Neural progenitor cell (in vitro differentiated cells): ENCODE results near the gene PDLIM5. TPM values are rescaled to one million over a fixed set of nuclear protein-coding genes. Genes with fewer than 3 reads are reported as not detected.

ENCODE experiments used
- DNase-seq: peaks from one replicate; pipeline ENCODE4 v3.0.0-alpha.2; 2016; ENCODE audit warnings: low spot score
- H2AFZ ChIP-seq: fragments of 200-600 bp; sonication (generic); replicated peaks from 2 replicates; pipeline ENCODE4 v1.6.1; 2016; ENCODE audit warnings: antibody characterized with exemption
- H3F3A ChIP-seq: fragments of 200-600 bp; sonication (generic); 2 replicates; pipeline ENCODE4 v1.6.1; 2016; ENCODE audit warnings: antibody characterized with exemption, low read depth
- H3K27ac ChIP-seq: fragments of 200-600 bp; sonication (generic); 2 replicates; pipeline ENCODE4 v1.5.1; 2016; ENCODE audit warnings: mild to moderate bottlenecking
- H3K27me3 ChIP-seq: fragments of 200-600 bp; sonication (generic); 2 replicates; pipeline ENCODE4 v1.6.1; 2016; ENCODE audit warnings: mild to moderate bottlenecking, moderate library complexity
- H3K36me3 ChIP-seq: fragments of 200-600 bp; sonication (generic); 2 replicates; pipeline ENCODE4 v1.5.1; 2016
- H3K4me1 ChIP-seq: fragments of 200-600 bp; sonication (generic); 2 replicates; pipeline ENCODE4 v1.6.1; 2016; ENCODE audit warnings: mixed run types
- H3K4me2 ChIP-seq: fragments of 200-600 bp; sonication (generic); 2 replicates; pipeline ENCODE4 v1.6.1; 2016
- H3K4me3 ChIP-seq: fragments of 200-600 bp; sonication (generic); 2 replicates; pipeline ENCODE4 v1.5.1; 2016
- H3K79me2 ChIP-seq: fragments of 200-600 bp; sonication (generic); 2 replicates; pipeline ENCODE4 v1.6.1; 2016; ENCODE audit warnings: low read depth
- H3K9ac ChIP-seq: fragments of 200-600 bp; sonication (generic); 2 replicates; pipeline ENCODE4 v1.6.1; 2016
- H3K9me3 ChIP-seq: fragments of 200-600 bp; sonication (generic); 2 replicates; pipeline ENCODE4 v1.5.1; 2016; ENCODE audit warnings: low read depth
- H4K20me1 ChIP-seq: fragments of 200-600 bp; sonication (generic); 2 replicates; pipeline ENCODE4 v1.6.1; 2016; ENCODE audit warnings: low read depth
- H3K27ac Mint-ChIP-seq: 3 replicates; pipeline ENCODE4 v1.8.0; 2021; ENCODE audit warnings: mixed read lengths
- H3K27me3 Mint-ChIP-seq: 2 replicates; pipeline ENCODE4 v1.8.0; 2022; ENCODE audit warnings: low read depth, mild to moderate bottlenecking, inconsistent platforms, moderate library complexity, mixed read lengths; ENCODE audit not compliant: insufficient read depth
- H3K36me3 Mint-ChIP-seq: 3 replicates; pipeline ENCODE4 v1.8.0; 2021; ENCODE audit warnings: mixed read lengths
- H3K4me1 Mint-ChIP-seq: 3 replicates; pipeline ENCODE4 v1.8.0; 2021; ENCODE audit warnings: mixed read lengths
- H3K4me3 Mint-ChIP-seq: 3 replicates; pipeline ENCODE4 v1.8.0; 2021; ENCODE audit warnings: mild to moderate bottlenecking, moderate library complexity, mixed read lengths
- H3K9me3 Mint-ChIP-seq: 3 replicates; pipeline ENCODE4 v1.8.0; 2020; ENCODE audit warnings: mixed read lengths
- EZH2 ChIP-seq: fragments of 200-600 bp; sonication (generic); IDR thresholded peaks from 2 replicates; pipeline ENCODE4 v1.6.1; 2017; ENCODE audit warnings: antibody characterized with exemption, mild to moderate bottlenecking, moderate library complexity
- EZH2phosphoT487 ChIP-seq: fragments of 200-600 bp; sonication (generic); IDR thresholded peaks from 2 replicates; pipeline ENCODE4 v1.6.1; 2017; ENCODE audit warnings: antibody characterized with exemption
- total RNA-seq: library from RNA; depleted of rRNA; stranded (reverse); fragments of >200 nt; gene quantifications from 2 replicates; pipeline ENCODE4 v1.2.3, GENCODE V29; 2015; ENCODE audit warnings: low replicate concordance
- TF ChIP-seq, protein P1 (sequence below): fragments of 200-600 bp; sonication (generic); IDR thresholded peaks from 2 replicates; pipeline ENCODE4 v1.5.1; 2017; ENCODE audit warnings: antibody characterized with exemption, mild to moderate bottlenecking

The PDLIM5 gene
- total RNA-seq, 1 donor from 2014 or later: 68.4 TPM

DNA sequence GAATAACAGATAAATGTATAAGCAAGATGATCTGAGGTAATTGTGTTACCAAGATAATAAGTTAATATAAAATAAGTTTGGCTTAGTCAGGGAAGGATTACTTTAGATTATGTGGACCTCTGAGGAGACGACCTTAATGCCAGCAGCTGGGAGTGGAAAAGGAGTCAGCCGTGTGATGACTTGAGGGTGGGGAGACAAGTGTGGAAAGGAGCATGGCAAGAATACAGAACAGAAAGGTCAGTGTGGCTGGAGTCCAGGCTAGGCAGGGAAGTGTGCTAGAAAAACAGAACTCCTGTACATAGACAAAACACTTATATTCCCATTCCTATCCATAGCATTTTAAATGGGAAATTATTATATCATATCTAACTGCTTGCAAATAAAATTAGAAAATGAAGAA is 138.8 kb downstream of the PDLIM5 start:
- H3K36me3 ChIP-seq: peaks cover 5% of the 10 kb centered on the region
- Mint-ChIP-seq H3K9me3 (no peaks in the 10 kb centered on the region), H3K4me3 (no peak overlapping the region), H3K36me3 (peaks cover 40% of the 10 kb centered on the region), H3K4me1 (peaks cover 2% of the 10 kb centered on the region), H3K27me3 (peaks cover 3% of the 10 kb centered on the region), H3K27ac (no peak overlapping the region)
- H2AFZ ChIP-seq: no peak overlapping the region
- no peak overlapping the region for H3K27ac ChIP-seq
- H3K4me3 ChIP-seq: no peak overlapping the region
- TF ChIP-seq EZH2: no peak
- TF ChIP-seq EZH2phosphoT487: no peak
- TF ChIP-seq, protein P1, sequence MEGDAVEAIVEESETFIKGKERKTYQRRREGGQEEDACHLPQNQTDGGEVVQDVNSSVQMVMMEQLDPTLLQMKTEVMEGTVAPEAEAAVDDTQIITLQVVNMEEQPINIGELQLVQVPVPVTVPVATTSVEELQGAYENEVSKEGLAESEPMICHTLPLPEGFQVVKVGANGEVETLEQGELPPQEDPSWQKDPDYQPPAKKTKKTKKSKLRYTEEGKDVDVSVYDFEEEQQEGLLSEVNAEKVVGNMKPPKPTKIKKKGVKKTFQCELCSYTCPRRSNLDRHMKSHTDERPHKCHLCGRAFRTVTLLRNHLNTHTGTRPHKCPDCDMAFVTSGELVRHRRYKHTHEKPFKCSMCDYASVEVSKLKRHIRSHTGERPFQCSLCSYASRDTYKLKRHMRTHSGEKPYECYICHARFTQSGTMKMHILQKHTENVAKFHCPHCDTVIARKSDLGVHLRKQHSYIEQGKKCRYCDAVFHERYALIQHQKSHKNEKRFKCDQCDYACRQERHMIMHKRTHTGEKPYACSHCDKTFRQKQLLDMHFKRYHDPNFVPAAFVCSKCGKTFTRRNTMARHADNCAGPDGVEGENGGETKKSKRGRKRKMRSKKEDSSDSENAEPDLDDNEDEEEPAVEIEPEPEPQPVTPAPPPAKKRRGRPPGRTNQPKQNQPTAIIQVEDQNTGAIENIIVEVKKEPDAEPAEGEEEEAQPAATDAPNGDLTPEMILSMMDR: no peak
- H3K27me3 ChIP-seq: no peaks in the 10 kb centered on the region
- no peaks in the 10 kb centered on the region for H3K4me1 ChIP-seq
- H4K20me1 ChIP-seq: no peaks in the 10 kb centered on the region
- no peaks in the 10 kb centered on the region for H3F3A ChIP-seq
- no peaks in the 10 kb centered on the region for H3K79me2 ChIP-seq
- no peak overlapping the region for H3K9ac ChIP-seq
- no peak overlapping the region for H3K4me2 ChIP-seq
- no peaks in the 10 kb centered on the region for H3K9me3 ChIP-seq
- no peak for DNase-seq

DNA sequence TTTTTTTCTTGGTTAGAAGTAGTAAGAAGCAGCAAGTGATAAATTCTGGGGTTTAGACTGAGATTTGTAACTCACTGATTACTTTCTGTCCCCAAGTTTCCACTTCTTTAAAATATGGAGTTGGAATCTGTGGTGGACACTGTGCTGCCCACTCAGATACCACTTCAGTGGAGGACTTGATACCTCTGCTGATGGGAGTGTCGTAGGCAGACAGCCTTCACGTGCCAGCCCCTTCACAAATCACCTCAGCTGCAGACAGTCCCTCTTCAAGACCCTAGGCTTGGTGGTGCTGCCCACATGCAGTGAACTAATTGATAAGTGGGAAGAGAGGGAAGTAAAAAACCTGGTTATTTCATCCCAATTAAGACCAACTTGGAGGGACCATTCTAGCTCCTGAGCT is 139.5 kb downstream of the PDLIM5 start:
- no peak overlapping the region for H2AFZ ChIP-seq
- H3K36me3 ChIP-seq: peaks cover 3% of the 10 kb centered on the region
- H3K4me3 ChIP-seq: no peak overlapping the region
- TF ChIP-seq, protein P1: no peak
- TF ChIP-seq EZH2: no peak
- no peak for TF ChIP-seq EZH2phosphoT487
- H3K4me1 ChIP-seq: no peaks in the 10 kb centered on the region
- no peaks in the 10 kb centered on the region for H3F3A ChIP-seq
- H3K9me3 Mint-ChIP-seq: no peaks in the 10 kb centered on the region
- no peak for DNase-seq
- H3K36me3 Mint-ChIP-seq: peaks cover 36% of the 10 kb centered on the region
- H3K27me3 ChIP-seq: no peaks in the 10 kb centered on the region
- no peak overlapping the region for H3K4me3 Mint-ChIP-seq
- no peaks in the 10 kb centered on the region for H4K20me1 ChIP-seq
- H3K9me3 ChIP-seq: no peaks in the 10 kb centered on the region
- no peak overlapping the region for H3K9ac ChIP-seq
- no peak overlapping the region for H3K27ac ChIP-seq
- H3K4me2 ChIP-seq: no peak overlapping the region
- H3K4me1 Mint-ChIP-seq: peaks cover 2% of the 10 kb centered on the region
- H3K27me3 Mint-ChIP-seq: peaks cover 3% of the 10 kb centered on the region
- H3K79me2 ChIP-seq: no peaks in the 10 kb centered on the region
- no peak overlapping the region for H3K27ac Mint-ChIP-seq

DNA sequence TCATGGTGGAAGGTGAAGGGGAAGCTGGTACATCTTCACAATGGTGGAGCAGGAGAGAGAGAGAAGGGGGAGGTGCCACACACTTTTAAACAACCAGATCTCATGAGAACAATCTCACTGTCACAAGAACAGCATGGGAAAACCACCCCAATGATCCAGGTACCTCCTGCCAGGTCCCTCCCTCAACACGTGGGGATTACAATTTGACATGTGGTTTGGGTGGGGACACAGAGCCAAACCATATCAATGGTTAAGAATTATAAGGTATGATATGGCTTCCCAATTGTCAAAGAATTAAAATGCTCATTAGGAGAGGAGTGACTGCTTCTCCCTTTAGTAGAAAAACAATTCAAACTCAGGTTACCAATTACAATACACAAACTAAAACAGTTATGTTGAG is 143.3 kb downstream of the PDLIM5 start:
- H3K36me3 ChIP-seq: no peaks in the 10 kb centered on the region
- H3K9me3 ChIP-seq: no peaks in the 10 kb centered on the region
- no peaks in the 10 kb centered on the region for H3K27me3 ChIP-seq
- H3K4me1 ChIP-seq: no peaks in the 10 kb centered on the region
- Mint-ChIP-seq H3K27ac (no peak overlapping the region), H3K9me3 (no peaks in the 10 kb centered on the region), H3K36me3 (peaks cover 17% of the 10 kb centered on the region), H3K4me3 (no peak overlapping the region), H3K27me3 (peaks cover 3% of the 10 kb centered on the region), H3K4me1 (peaks cover 2% of the 10 kb centered on the region)
- no peak overlapping the region for H3K9ac ChIP-seq
- H3F3A ChIP-seq: no peaks in the 10 kb centered on the region
- H3K4me2 ChIP-seq: no peak overlapping the region
- no peak overlapping the region for H2AFZ ChIP-seq
- no peak for TF ChIP-seq EZH2
- TF ChIP-seq, protein P1: no peak
- TF ChIP-seq EZH2phosphoT487: no peak
- H3K79me2 ChIP-seq: no peaks in the 10 kb centered on the region
- H3K27ac ChIP-seq: no peak overlapping the region
- H3K4me3 ChIP-seq: no peak overlapping the region
- no peak for DNase-seq
- H4K20me1 ChIP-seq: no peaks in the 10 kb centered on the region
